OCI-LY7 (cell line): Measurements from ENCODE around the gene ARRB2. TPM values are rescaled to one million over a fixed set of nuclear protein-coding genes. Genes with fewer than 3 reads are reported as not detected.

ENCODE experiments used
- Bru-seq: library from RNA; stranded (reverse); fragments of 400-500 nt; gene quantifications from one replicate; lab custom pipeline; 2021; lab: Mats Ljungman, UMichigan
- BruChase-seq, 2 experiments: library from RNA; stranded (reverse); fragments of 400-500 nt; gene quantifications; one replicate each; lab custom pipeline; 2021; lab: Mats Ljungman, UMichigan
- BruUV-seq: library from RNA; stranded (reverse); fragments of 400-500 nt; replicated peaks from 2 replicates; lab custom pipeline; 2021; lab: Mats Ljungman, UMichigan
- CTCF ChIA-PET: fragments of 300-600 bp; sonication (Branson Sonifier 250); formaldehyde crosslinking; loops from one replicate; lab custom pipeline; 2022; ENCODE audit warnings: antibody characterized with exemption; ENCODE audit not compliant: unreplicated experiment; lab: Charles Lee
- POLR2A ChIA-PET: fragments of 300-600 bp; sonication (Branson Sonifier 250); formaldehyde crosslinking; loops from one replicate; lab custom pipeline; 2022; ENCODE audit warnings: antibody characterized with exemption; lab: Charles Lee
- DNase-seq: peaks from one replicate; pipeline ENCODE4 v3.0.0-alpha.2; 2015; ENCODE audit warnings: low spot score
- H2AFZ ChIP-seq: fragments of 200-600 bp; sonication (generic), shearing (Covaris generic); 2 replicates; pipeline ENCODE4 v1.6.1; 2014; ENCODE audit warnings: mild to moderate bottlenecking, antibody characterized with exemption, low read length, moderate library complexity
- H3K27ac ChIP-seq: fragments of 200-600 bp; sonication (generic); 2 replicates; pipeline ENCODE4 v1.5.1; 2014; ENCODE audit warnings: mixed run types, low read depth, mild to moderate bottlenecking, moderate library complexity, low read length, inconsistent platforms; ENCODE audit not compliant: poor library complexity, severe bottlenecking
- H3K36me3 ChIP-seq: fragments of 200-600 bp; sonication (generic); 2 replicates; pipeline ENCODE4 v1.6.1; 2014; ENCODE audit warnings: mild to moderate bottlenecking, antibody characterized with exemption, low read length, moderate library complexity, mixed read lengths; ENCODE audit not compliant: insufficient read depth
- H3K4me1 ChIP-seq: fragments of 200-600 bp; sonication (generic); 2 replicates; pipeline ENCODE4 v1.5.1; 2014; ENCODE audit warnings: mild to moderate bottlenecking, low read length; ENCODE audit not compliant: insufficient read depth, poor library complexity, severe bottlenecking
- H3K4me2 ChIP-seq: fragments of 200-600 bp; sonication (generic); 2 replicates; pipeline ENCODE4 v1.6.1; 2014; ENCODE audit warnings: mild to moderate bottlenecking, low read length
- H3K4me3 ChIP-seq: fragments of 200-600 bp; sonication (generic); 2 replicates; pipeline ENCODE4 v1.5.1; 2014; ENCODE audit warnings: mild to moderate bottlenecking, low read depth, low read length; ENCODE audit not compliant: poor library complexity, severe bottlenecking
- H3K79me2 ChIP-seq: fragments of 200-600 bp; sonication (generic); 2 replicates; pipeline ENCODE4 v1.6.1; 2016; ENCODE audit warnings: low read depth, mild to moderate bottlenecking, low read length, moderate library complexity, mixed read lengths; ENCODE audit not compliant: insufficient read depth
- H3K9me2 ChIP-seq: fragments of 200-600 bp; sonication (generic); 2 replicates; pipeline ENCODE4 v1.6.1; 2016; ENCODE audit warnings: mild to moderate bottlenecking, low read length, mixed read lengths; ENCODE audit not compliant: insufficient read depth
- H3K9me3 ChIP-seq: fragments of 200-600 bp; sonication (generic); 2 replicates; pipeline ENCODE4 v1.6.1; 2014; ENCODE audit warnings: mild to moderate bottlenecking, mixed run types, low read length, mixed read lengths
- H4K20me1 ChIP-seq: fragments of 200-600 bp; sonication (generic); 2 replicates; pipeline ENCODE4 v1.6.1; 2014; ENCODE audit warnings: mild to moderate bottlenecking, antibody characterized with exemption, low read length, moderate library complexity, mixed read lengths; ENCODE audit not compliant: insufficient read depth
- EZH2phosphoT487 ChIP-seq: fragments of 200-600 bp; sonication (generic); IDR thresholded peaks from 2 replicates; pipeline ENCODE4 v1.6.1; 2018; ENCODE audit warnings: low read depth, borderline replicate concordance, mild to moderate bottlenecking, mixed run types, antibody characterized with exemption, low read length, moderate library complexity, mixed read lengths
- intact Hi-C: fragments of 100-400 bp; cut with micrococcal nuclease; formaldehyde crosslinking; loops from one replicate; pipeline ENCODE4 v1.10.0; 2022; ENCODE audit not compliant: unreplicated experiment
- long read RNA-seq: library from polyadenylated mRNA; stranded (forward); transcript quantifications from one replicate; pipeline ENCODE4 v2.0.0, GENCODE V29; 2022
- total RNA-seq, 2 experiments: library from RNA; depleted of rRNA in 1 of 2; stranded (reverse); fragments of >200 nt in 1 of 2; shearing (Covaris generic) in 1 of 2; gene quantifications; 2 replicates each; pipeline ENCODE4 v1.2.3, GENCODE V29; 2014 to 2022
- TF ChIP-seq, protein P1 (sequence below): fragments of 200-600 bp; sonication (generic); conservative IDR thresholded peaks from 2 replicates; pipeline ENCODE4 v1.5.1; 2014; ENCODE audit warnings: mild to moderate bottlenecking, antibody characterized with exemption, low read length, moderate library complexity, mixed read lengths

The ARRB2 gene
- total RNA-seq (2014; rRNA removed; shearing (Covaris generic)) (49.8 and 56.7 TPM in 2 replicates), total RNA-seq (2022) (84.9 and 96.1 TPM in 2 replicates), Bru-seq, nascent RNA (percentile 62 among the genes with signal in this experiment), BruChase-seq, experiment 1, labeled RNA remaining after a 6-hour chase (percentile 79 among the genes with signal in this experiment), BruChase-seq, experiment 2, labeled RNA remaining after a 2-hour chase (percentile 77 among the genes with signal in this experiment)
- long read RNA-seq, transcript ARRB2-201 (15 exons, 1,895 nt): major isoform, 10 of 34 reads
- long read RNA-seq, transcript ARRB2-216 (14 exons, 1,348 nt): major isoform, 10 of 34 reads
- long read RNA-seq, partial matches to known transcripts: 1 of 34 reads
- long read RNA-seq, other reads (novel, unspliced or antisense): 13 of 34 reads

DNA sequence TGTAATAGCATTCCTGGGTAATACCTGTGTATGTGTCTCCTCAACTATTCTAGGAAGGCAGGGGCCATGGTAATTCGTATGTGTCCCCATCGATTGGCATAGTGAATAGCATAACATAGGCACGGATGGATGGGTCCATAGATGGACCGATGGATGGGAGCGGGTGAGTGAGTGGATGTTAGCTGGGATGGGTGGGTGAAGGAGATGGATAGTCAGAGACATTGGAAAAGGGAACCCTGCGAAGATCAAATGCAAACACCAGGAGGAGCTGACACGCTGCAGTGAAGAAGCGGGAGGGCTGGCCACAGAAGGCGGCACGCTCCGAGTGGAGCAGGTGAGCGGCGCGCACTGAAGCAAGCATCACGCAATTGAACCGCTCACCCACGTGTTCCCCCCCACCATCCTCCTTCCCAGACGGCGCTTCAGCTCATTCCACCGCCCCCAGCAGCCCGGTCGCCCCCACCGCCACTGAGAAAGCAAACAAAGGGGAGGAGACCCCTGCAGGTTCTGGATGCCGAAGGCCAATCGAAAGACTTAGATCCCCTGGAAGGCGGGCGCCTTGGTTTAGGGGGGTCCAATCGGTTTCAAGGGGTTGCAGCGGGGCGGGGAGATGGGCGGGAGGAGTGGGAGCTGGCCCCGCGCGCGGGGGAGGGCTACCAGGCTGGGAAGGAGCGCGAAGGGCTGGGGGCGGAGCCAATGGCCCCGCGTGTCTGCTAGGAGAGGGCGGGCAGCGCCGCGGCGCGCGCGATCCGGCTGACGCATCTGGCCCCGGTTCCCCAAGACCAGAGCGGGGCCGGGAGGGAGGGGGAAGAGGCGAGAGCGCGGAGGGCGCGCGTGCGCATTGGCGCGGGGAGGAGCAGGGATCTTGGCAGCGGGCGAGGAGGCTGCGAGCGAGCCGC lies at the start of gene ARRB2:
Gene ARRB2, plus strand, starts transcription at position 839 of the 899 bp plus-strand sequence. CDS start 90 bp downstream, outside the sequence.
- Histone ChIP-seq H3K4me3 (peak within 1 kb of the TSS; percentile 85), H3K79me2 (peaks cover 21% of the 10 kb centered on the region; the same call in 1 of the 2 replicates), H3K27ac (peak within 1 kb of the TSS; percentile 64), H3K4me1 (peaks cover 29% of the 10 kb centered on the region), H3K9me2 (no peaks in the 10 kb centered on the region), H4K20me1 (no peaks in the 10 kb centered on the region), H3K4me2 (peak within 1 kb of the TSS; percentile 80), H3K9me3 (no peaks in the 10 kb centered on the region; the same call in 1 of the 2 replicates), H3K36me3 (peaks cover 6% of the 10 kb centered on the region; the same call in 1 of the 2 replicates), H2AFZ (peak within 1 kb of the TSS; percentile 28; the same call in 1 of the 2 replicates)
- DNase-seq: peak; percentile 98
- ChIA-PET POLR2A (interaction anchor here (0.6 to 1.0 kb wide), 4 partner anchors 9 to 345 kb away, joined by 3 to 10 read pairs (median 4); no protein-coding TSS in a partner anchor), CTCF (interaction anchor here (1.0 kb wide), 1 partner anchor 148 kb away, joined by 3 read pairs; no protein-coding TSS in a partner anchor)
- intact Hi-C loops: loop anchor here (1.0 to 10.0 kb wide), 4 partner anchors 21 to 179 kb away; partner anchors contain the start of genes GGT6 and MED11
- no peak for TF ChIP-seq EZH2phosphoT487
- TF ChIP-seq, protein P1, sequence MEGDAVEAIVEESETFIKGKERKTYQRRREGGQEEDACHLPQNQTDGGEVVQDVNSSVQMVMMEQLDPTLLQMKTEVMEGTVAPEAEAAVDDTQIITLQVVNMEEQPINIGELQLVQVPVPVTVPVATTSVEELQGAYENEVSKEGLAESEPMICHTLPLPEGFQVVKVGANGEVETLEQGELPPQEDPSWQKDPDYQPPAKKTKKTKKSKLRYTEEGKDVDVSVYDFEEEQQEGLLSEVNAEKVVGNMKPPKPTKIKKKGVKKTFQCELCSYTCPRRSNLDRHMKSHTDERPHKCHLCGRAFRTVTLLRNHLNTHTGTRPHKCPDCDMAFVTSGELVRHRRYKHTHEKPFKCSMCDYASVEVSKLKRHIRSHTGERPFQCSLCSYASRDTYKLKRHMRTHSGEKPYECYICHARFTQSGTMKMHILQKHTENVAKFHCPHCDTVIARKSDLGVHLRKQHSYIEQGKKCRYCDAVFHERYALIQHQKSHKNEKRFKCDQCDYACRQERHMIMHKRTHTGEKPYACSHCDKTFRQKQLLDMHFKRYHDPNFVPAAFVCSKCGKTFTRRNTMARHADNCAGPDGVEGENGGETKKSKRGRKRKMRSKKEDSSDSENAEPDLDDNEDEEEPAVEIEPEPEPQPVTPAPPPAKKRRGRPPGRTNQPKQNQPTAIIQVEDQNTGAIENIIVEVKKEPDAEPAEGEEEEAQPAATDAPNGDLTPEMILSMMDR: peak; percentile 69
- BruUV-seq: no TSS peak

DNA sequence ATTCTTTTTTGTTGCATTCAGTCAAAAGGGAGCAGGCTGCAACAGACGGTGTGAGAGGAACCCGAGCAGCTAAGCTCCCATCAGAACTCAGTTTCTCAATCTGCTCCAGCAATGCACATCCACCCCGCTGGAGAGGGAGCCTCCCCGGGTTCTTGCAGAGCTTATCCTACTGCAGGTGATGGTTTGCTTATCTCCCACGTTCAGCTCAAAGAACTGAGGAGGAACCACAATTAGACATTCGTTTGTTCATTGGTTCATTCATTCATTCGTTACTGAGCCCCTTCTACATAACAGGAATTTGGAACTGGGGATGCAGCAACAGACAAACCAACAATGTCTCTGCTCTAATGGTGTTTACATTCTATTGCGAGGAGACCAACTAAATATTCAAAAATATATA lies 46.7 kb upstream of the ARRB2 start:
- Histone ChIP-seq H4K20me1 (no peaks in the 10 kb centered on the region), H3K79me2 (no peaks in the 10 kb centered on the region), H3K27ac (no peak overlapping the region), H3K9me3 (no peaks in the 10 kb centered on the region), H3K9me2 (no peaks in the 10 kb centered on the region), H3K4me3 (no peak overlapping the region), H3K4me1 (no peaks in the 10 kb centered on the region), H3K36me3 (no peaks in the 10 kb centered on the region), H3K4me2 (no peak overlapping the region), H2AFZ (no peak overlapping the region)
- no peak for DNase-seq
- intact Hi-C loops: no loop called here
- ChIA-PET POLR2A (no interaction called here), CTCF (no interaction called here)
- TF ChIP-seq EZH2phosphoT487: no peak
- TF ChIP-seq, protein P1: no peak
- BruUV-seq: no TSS peak
